ENCODE results near the gene LANCL2. TPM values are rescaled to one million over a fixed set of nuclear protein-coding genes. Genes with fewer than 3 reads are reported as not detected.
A peak's percentile ranks its signal among the peaks of the same experiment; 100 is the strongest.
"Not testable (repeated sequence)": the region's sequence is repeated elsewhere in the genome, so short reads cannot be mapped to it uniquely, and the experiment has no call there.

LANCL2 gene
- total RNA-seq, 2 donors from 2014 or later = 16.2 to 17.8 TPM

- DNase-seq = peak; percentile 38
Measured at GRCh38 chr7:55409482-55410225, 44.5 kb downstream of the LANCL2 start.

GRCh38 chr7:55410667-55411239, 45.6 kb downstream of the LANCL2 start:
- DNase-seq = no peak
- Histone ChIP-seq H3K9ac (ENCODE audit: low read depth in 2 of 2, low read length in 2 of 2) (no peak overlapping the region), H3K27me3 (no peaks in the 10 kb centered on the region), H3K27ac (no peak overlapping the region), H3K36me3 (no peaks in the 10 kb centered on the region), H3K9me3 (no peaks in the 10 kb centered on the region), H3K4me1 (no peaks in the 10 kb centered on the region), H3K4me3 (no peak overlapping the region)
- intact Hi-C loops (cut with DNase I) = loop anchor here (5.0 to 10.0 kb wide), 2 partner anchors 48 to 636 kb away; no protein-coding TSS in a partner anchor
- no peak for TF ChIP-seq CTCF (IDR thresholded peaks at IDR 0.05)

More at GRCh38 chr7:55409482-55410225, 44.5 kb downstream of the LANCL2 start:
- H3K4me1 ChIP-seq = no peaks in the 10 kb centered on the region
- H3K27me3 ChIP-seq = no peaks in the 10 kb centered on the region
- peak overlapping the region; percentile 4 to 24 for H3K9ac ChIP-seq (ENCODE audit: low read depth in 2 of 2, low read length in 2 of 2)
- no peaks in the 10 kb centered on the region for H3K9me3 ChIP-seq
- no peaks in the 10 kb centered on the region for H3K36me3 ChIP-seq
- no peak for TF ChIP-seq CTCF (IDR thresholded peaks at IDR 0.05)
- H3K4me3 ChIP-seq = no peak overlapping the region
- peak overlapping the region; percentile 47 for H3K27ac ChIP-seq
- intact Hi-C loops (cut with DNase I) = loop anchor here (5.0 to 10.0 kb wide), 2 partner anchors 47 to 635 kb away; no protein-coding TSS in a partner anchor

GRCh38 chr7:55411844-55412243, 46.7 kb downstream of the LANCL2 start:
- Histone ChIP-seq H3K4me3 (no peak overlapping the region), H3K27ac (no peak overlapping the region), H3K9ac (ENCODE audit: low read depth in 2 of 2, low read length in 2 of 2) (no peak overlapping the region), H3K9me3 (no peaks in the 10 kb centered on the region), H3K27me3 (no peaks in the 10 kb centered on the region), H3K4me1 (no peaks in the 10 kb centered on the region), H3K36me3 (no peaks in the 10 kb centered on the region)
- DNase-seq = no peak
- no peak for TF ChIP-seq CTCF (IDR thresholded peaks at IDR 0.05)
- intact Hi-C loops (cut with DNase I) = loop anchor here (5.0 to 10.0 kb wide), 2 partner anchors 50 to 637 kb away; no protein-coding TSS in a partner anchor

- Histone ChIP-seq H3K27me3 (no peaks in the 10 kb centered on the region), H3K36me3 (no peaks in the 10 kb centered on the region), H3K4me1 (no peaks in the 10 kb centered on the region), H3K27ac (no peak overlapping the region), H3K4me3 (no peak overlapping the region), H3K9ac (ENCODE audit: low read depth in 2 of 2, low read length in 2 of 2) (no peak overlapping the region), H3K9me3 (no peaks in the 10 kb centered on the region)
- no peak for DNase-seq
- no peak for TF ChIP-seq CTCF (IDR thresholded peaks at IDR 0.05)
- intact Hi-C loops (cut with DNase I) = loop anchor here (5.0 to 10.0 kb wide), 2 partner anchors 51 to 639 kb away; no protein-coding TSS in a partner anchor
Measured at GRCh38 chr7:55413442-55413841, 48.3 kb downstream of the LANCL2 start.

GRCh38 chr7:55415173-55415778, 50.1 kb downstream of the LANCL2 start:
- no peaks in the 10 kb centered on the region for H3K36me3 ChIP-seq
- no peak overlapping the region for H3K9ac ChIP-seq (ENCODE audit: low read depth in 2 of 2, low read length in 2 of 2)
- no peaks in the 10 kb centered on the region for H3K9me3 ChIP-seq
- H3K4me1 ChIP-seq = no peaks in the 10 kb centered on the region
- H3K4me3 ChIP-seq = no peak overlapping the region
- intact Hi-C loops (cut with DNase I) = loop anchor here (2.0 to 10.0 kb wide), 2 partner anchors 134 to 640 kb away; no protein-coding TSS in a partner anchor
- no peak overlapping the region for H3K27ac ChIP-seq
- H3K27me3 ChIP-seq = no peaks in the 10 kb centered on the region
- TF ChIP-seq CTCF (IDR thresholded peaks at IDR 0.05) = peak; percentile 64
- peak; percentile 83 for DNase-seq

- not testable (repeated sequence) for H3K9me3 ChIP-seq; H3K27me3 ChIP-seq; H3K9ac ChIP-seq (ENCODE audit: low read depth in 2 of 2, low read length in 2 of 2); H3K27ac ChIP-seq; DNase-seq; H3K36me3 ChIP-seq; H3K4me3 ChIP-seq; H3K4me1 ChIP-seq
- intact Hi-C loops (cut with DNase I) = loop anchor here (10.0 kb wide), 1 partner anchor 643 kb away; no protein-coding TSS in a partner anchor
Measured at GRCh38 chr7:55417456-55417855, 52.3 kb downstream of the LANCL2 start.

All from colonic mucosa (tissue), 4 donors.